Measurements from ENCODE around the gene TPSD1. TPM values are rescaled to one million over a fixed set of nuclear protein-coding genes. Genes with fewer than 3 reads are reported as not detected.

The TPSD1 gene
- total and polyA plus RNA-seq, 10 of the 15 experiments (the other 5 are each of a cell fraction or from before 2014, with no cell fraction given), result not detected

GRCh38 chr16:1308036-1308976 lies 52.4 kb downstream of the TPSD1 start (continued):
- TF ChIP-seq LARP7 (IDR thresholded peaks at IDR 0.05) (peak; percentile 33), BCL3 (IDR thresholded peaks at IDR 0.05; ENCODE audit: borderline replicate concordance, insufficient read depth, low read depth, low read length, poor library complexity, severe bottlenecking) (peak; percentile 89), RB1 (IDR thresholded peaks at IDR 0.05; ENCODE audit: borderline replicate concordance) (no peak), IKZF1 (conservative IDR thresholded peaks at IDR 0.05) (no peak), NBN (IDR thresholded peaks at IDR 0.05) (peak; percentile 52; the same call in 1 of the 2 replicates), RAD51 (IDR thresholded peaks at IDR 0.05) (no peak), SREBF1 (IDR thresholded peaks at IDR 0.05; ENCODE audit: low read length) (no peak), RELA (IDR thresholded peaks at IDR 0.05; ENCODE audit: borderline replicate concordance, partially characterized antibody) (no peak), STAT3 (IDR thresholded peaks at IDR 0.05; ENCODE audit: low read depth, low read length) (no peak), SREBF2 (IDR thresholded peaks at IDR 0.05; ENCODE audit: low read length) (no peak), CEBPB (IDR thresholded peaks at IDR 0.05; ENCODE audit: borderline replicate concordance in 1 of 2, low read depth in 2 of 2, low read length in 2 of 2) (no peak), NFXL1 (IDR thresholded peaks at IDR 0.05; ENCODE audit: borderline replicate concordance) (no peak), ASH2L (IDR thresholded peaks at IDR 0.05; ENCODE audit: borderline replicate concordance, low read depth) (no peak), PKNOX1 (IDR thresholded peaks at IDR 0.05) (no peak; the same call in 1 of the 2 replicates), IRF4 (IDR thresholded peaks at IDR 0.05; ENCODE audit: low read depth, low read length) (no peak), ZBTB40 (IDR thresholded peaks at IDR 0.05; ENCODE audit: borderline replicate concordance) (no peak)
- TF ChIP-seq, protein P1, sequence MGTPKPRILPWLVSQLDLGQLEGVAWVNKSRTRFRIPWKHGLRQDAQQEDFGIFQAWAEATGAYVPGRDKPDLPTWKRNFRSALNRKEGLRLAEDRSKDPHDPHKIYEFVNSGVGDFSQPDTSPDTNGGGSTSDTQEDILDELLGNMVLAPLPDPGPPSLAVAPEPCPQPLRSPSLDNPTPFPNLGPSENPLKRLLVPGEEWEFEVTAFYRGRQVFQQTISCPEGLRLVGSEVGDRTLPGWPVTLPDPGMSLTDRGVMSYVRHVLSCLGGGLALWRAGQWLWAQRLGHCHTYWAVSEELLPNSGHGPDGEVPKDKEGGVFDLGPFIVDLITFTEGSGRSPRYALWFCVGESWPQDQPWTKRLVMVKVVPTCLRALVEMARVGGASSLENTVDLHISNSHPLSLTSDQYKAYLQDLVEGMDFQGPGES (IDR thresholded peaks at IDR 0.05), result no peak
- TF ChIP-seq, protein P2, sequence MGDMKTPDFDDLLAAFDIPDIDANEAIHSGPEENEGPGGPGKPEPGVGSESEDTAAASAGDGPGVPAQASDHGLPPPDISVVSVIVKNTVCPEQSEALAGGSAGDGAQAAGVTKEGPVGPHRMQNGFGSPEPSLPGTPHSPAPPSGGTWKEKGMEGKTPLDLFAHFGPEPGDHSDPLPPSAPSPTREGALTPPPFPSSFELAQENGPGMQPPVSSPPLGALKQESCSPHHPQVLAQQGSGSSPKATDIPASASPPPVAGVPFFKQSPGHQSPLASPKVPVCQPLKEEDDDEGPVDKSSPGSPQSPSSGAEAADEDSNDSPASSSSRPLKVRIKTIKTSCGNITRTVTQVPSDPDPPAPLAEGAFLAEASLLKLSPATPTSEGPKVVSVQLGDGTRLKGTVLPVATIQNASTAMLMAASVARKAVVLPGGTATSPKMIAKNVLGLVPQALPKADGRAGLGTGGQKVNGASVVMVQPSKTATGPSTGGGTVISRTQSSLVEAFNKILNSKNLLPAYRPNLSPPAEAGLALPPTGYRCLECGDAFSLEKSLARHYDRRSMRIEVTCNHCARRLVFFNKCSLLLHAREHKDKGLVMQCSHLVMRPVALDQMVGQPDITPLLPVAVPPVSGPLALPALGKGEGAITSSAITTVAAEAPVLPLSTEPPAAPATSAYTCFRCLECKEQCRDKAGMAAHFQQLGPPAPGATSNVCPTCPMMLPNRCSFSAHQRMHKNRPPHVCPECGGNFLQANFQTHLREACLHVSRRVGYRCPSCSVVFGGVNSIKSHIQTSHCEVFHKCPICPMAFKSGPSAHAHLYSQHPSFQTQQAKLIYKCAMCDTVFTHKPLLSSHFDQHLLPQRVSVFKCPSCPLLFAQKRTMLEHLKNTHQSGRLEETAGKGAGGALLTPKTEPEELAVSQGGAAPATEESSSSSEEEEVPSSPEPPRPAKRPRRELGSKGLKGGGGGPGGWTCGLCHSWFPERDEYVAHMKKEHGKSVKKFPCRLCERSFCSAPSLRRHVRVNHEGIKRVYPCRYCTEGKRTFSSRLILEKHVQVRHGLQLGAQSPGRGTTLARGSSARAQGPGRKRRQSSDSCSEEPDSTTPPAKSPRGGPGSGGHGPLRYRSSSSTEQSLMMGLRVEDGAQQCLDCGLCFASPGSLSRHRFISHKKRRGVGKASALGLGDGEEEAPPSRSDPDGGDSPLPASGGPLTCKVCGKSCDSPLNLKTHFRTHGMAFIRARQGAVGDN (IDR thresholded peaks at IDR 0.05), result peak; percentile 38; the same call in 1 of the 2 replicates
